Glutamatergic neuron (in vitro differentiated cells): ENCODE measurements around the gene POR. TPM values are rescaled to one million over a fixed set of nuclear protein-coding genes. Genes with fewer than 3 reads are reported as not detected.
A peak's percentile ranks its signal among the peaks of the same experiment; 100 is the strongest.
"Not testable (repeated sequence)": the region's sequence is repeated elsewhere in the genome, so short reads cannot be mapped to it uniquely, and the experiment has no call there.

ENCODE experiments used
- DNase-seq: peaks from one replicate; pipeline ENCODE4 v3.0.0; 2022
- H3K27ac Mint-ChIP-seq: one replicate; pipeline ENCODE4 v1.8.0; 2020; ENCODE audit warnings: mild to moderate bottlenecking, mixed read lengths, inconsistent platforms; ENCODE audit not compliant: unreplicated experiment
- H3K27me3 Mint-ChIP-seq: one replicate; pipeline ENCODE4 v1.8.0; 2020; ENCODE audit warnings: mild to moderate bottlenecking, moderate library complexity, mixed read lengths, inconsistent platforms; ENCODE audit not compliant: unreplicated experiment
- H3K36me3 Mint-ChIP-seq: one replicate; pipeline ENCODE4 v1.8.0; 2020; ENCODE audit warnings: mild to moderate bottlenecking, mixed read lengths, inconsistent platforms; ENCODE audit not compliant: unreplicated experiment
- H3K4me1 Mint-ChIP-seq: one replicate; pipeline ENCODE4 v1.8.0; 2020; ENCODE audit warnings: mild to moderate bottlenecking, low read depth, mixed read lengths, inconsistent platforms; ENCODE audit not compliant: unreplicated experiment
- H3K4me3 Mint-ChIP-seq: one replicate; pipeline ENCODE4 v1.8.0; 2020; ENCODE audit warnings: mild to moderate bottlenecking, mixed read lengths, inconsistent platforms; ENCODE audit not compliant: unreplicated experiment
- H3K9me3 Mint-ChIP-seq: one replicate; pipeline ENCODE4 v1.8.0; 2020; ENCODE audit warnings: mild to moderate bottlenecking, moderate library complexity, mixed read lengths, inconsistent platforms; ENCODE audit not compliant: unreplicated experiment
- total RNA-seq: library from RNA; stranded (reverse); fragmentation: NEBNext Ultra II Directional; extraction: Animal tissue kit (Norgen Biotek cat#: 25700); gene quantifications from one replicate; pipeline ENCODE4 v1.2.1, GENCODE V29; 2021; ENCODE audit not compliant: unreplicated experiment
- TF ChIP-seq, protein P1 (sequence below): fragments of 200-600 bp; sonication (generic); IDR thresholded peaks from one replicate; pipeline ENCODE4 v1.5.0; 2021; ENCODE audit not compliant: partially characterized antibody, unreplicated experiment

Gene POR
- total RNA-seq, 1 donor from 2014 or later: 119 TPM

DNA sequence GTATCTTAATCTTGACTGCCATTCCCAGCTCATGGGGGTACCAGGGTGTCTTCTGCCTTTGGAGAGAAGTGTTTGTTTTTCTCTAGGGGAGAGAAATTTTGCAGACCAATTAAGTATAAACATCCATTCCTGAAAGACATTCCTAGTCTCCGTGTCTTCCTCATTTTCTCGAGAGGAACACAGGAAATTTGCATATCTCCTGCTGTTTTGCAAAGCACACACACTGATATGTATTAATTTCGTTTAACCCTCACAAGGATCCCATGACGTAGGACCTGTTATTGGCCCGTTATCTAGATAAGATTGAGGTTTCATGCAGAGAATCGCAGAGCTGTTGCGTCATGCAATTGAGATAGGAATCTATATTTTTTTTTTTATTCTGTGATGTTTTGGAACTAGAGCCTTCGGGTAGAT is 35.2 kb upstream of the POR start:
- Mint-ChIP-seq H3K27me3 (peaks cover 9% of the 10 kb centered on the region), H3K9me3 (peaks cover 3% of the 10 kb centered on the region), H3K4me1 (peaks cover 6% of the 10 kb centered on the region), H3K36me3 (no peaks in the 10 kb centered on the region), H3K4me3 (peak overlapping the region; percentile 99), H3K27ac (peak overlapping the region; percentile 99)
- DNase-seq: no peak
- TF ChIP-seq, protein P1, sequence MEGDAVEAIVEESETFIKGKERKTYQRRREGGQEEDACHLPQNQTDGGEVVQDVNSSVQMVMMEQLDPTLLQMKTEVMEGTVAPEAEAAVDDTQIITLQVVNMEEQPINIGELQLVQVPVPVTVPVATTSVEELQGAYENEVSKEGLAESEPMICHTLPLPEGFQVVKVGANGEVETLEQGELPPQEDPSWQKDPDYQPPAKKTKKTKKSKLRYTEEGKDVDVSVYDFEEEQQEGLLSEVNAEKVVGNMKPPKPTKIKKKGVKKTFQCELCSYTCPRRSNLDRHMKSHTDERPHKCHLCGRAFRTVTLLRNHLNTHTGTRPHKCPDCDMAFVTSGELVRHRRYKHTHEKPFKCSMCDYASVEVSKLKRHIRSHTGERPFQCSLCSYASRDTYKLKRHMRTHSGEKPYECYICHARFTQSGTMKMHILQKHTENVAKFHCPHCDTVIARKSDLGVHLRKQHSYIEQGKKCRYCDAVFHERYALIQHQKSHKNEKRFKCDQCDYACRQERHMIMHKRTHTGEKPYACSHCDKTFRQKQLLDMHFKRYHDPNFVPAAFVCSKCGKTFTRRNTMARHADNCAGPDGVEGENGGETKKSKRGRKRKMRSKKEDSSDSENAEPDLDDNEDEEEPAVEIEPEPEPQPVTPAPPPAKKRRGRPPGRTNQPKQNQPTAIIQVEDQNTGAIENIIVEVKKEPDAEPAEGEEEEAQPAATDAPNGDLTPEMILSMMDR: no peak

DNA sequence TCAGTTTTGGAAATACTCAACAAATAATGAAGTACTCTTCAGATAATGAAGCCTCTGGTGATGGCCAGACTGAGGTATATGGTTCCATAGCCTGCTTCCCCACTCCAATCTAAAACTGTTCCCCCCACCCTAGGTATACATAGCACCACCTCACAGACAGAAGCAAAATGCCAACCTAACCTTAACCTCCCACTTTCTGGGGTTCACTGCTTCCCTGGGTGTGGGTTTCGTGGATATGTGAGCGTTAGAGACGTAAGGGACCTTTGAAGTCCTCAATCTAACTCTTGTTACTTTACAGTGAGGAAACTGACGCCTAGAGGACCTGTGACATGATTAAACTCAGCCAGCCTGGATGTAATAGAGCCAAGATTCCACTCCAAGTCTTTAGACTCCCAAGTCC is 34.7 kb upstream of the POR start:
- Mint-ChIP-seq H3K36me3 (no peaks in the 10 kb centered on the region), H3K27ac (no peak overlapping the region)

DNA sequence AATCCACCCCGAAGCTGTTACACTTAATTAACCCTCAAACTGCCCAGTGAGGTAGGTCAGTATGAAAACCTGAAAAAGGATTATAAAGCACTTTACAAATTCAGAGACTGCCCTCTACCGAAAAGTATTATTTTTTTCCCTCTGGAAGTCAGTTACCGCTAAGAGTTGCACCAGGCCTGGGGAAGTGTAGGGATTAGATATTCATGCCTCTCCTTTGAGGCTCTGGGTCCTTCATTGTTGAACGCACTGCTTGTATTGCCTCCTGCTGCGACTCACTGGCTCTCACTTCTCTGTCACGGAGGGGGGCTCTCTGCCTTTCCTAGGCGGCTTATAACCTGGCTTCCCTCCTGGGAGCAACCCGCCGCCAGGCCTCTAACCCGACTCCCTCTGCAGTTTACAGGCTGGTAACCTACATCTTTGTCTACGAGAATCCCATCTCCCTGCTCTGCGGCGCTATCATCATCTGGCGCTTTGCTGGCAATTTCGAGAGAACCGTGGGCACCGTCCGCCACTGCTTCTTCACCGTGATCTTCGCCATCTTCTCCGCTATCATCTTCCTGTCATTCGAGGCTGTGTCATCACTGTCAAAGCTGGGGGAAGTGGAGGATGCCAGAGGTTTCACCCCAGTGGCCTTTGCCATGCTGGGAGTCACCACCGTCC is 33.4 kb upstream of the POR start:
- Mint-ChIP-seq H3K27ac (no peak overlapping the region), H3K4me1 (peaks cover 4% of the 10 kb centered on the region), H3K27me3 (peaks cover 9% of the 10 kb centered on the region), H3K4me3 (no peak overlapping the region), H3K36me3 (no peaks in the 10 kb centered on the region), H3K9me3 (peaks cover 3% of the 10 kb centered on the region)
- no peak for DNase-seq
- TF ChIP-seq, protein P1: no peak

More for the DNA sequence above, 34.7 kb upstream of the POR start:
- Mint-ChIP-seq H3K9me3 (peaks cover 3% of the 10 kb centered on the region), H3K27me3 (peaks cover 9% of the 10 kb centered on the region), H3K4me3 (peak overlapping the region; percentile 99), H3K4me1 (peaks cover 6% of the 10 kb centered on the region)
- TF ChIP-seq, protein P1: no peak
- no peak for DNase-seq

DNA sequence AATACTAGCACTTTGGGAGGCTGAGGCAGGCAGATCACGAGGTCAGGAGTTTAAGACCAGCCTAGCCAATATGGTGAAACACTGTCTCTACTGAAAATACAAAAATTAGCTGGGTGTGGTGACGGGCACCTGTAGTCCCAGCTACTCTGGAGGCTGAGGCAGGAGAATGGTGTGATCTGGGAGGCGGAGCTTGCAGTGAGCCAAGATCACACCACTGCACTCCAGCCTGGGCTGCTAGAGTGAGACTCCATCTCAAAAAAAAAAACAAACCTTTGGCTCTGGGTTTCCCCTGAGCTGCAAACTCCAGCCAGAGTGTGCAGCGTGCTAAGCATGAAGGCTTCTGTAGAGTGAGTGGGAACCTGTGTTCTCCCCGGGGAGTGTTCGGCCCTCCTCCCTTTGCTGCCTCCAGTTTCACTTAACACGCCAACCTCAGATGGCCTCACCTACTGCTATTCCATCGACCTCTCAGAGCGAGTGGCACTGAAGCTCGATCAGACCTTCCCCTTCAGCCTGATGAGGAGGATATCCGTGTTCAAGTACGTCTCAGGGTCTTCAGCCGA is 31.6 kb upstream of the POR start:
- H3K4me3 Mint-ChIP-seq, H3K27ac Mint-ChIP-seq, DNase-seq, H3K27me3 Mint-ChIP-seq, H3K36me3 Mint-ChIP-seq, H3K9me3 Mint-ChIP-seq, H3K4me1 Mint-ChIP-seq: not testable (repeated sequence)

DNA sequence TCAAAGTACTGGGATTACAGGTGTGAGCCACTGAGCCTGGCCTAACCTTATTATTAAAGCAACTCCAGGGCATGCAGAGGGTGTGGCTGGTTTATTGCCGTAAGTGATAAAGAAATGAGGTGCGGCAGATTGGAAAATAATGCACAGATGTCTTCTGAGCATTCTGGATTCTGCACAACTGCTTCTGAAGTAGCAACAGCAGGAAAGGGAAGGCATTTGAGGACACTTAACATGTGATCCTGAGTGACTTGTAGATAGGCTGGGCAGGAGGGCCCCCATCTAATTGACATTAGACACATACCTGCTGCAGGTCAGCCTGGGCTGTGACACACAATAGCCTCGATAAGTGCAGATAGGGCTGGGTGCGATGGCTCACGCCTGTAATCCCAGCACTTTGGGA is 30.5 kb upstream of the POR start:
- Mint-ChIP-seq H3K27ac (no peak overlapping the region), H3K36me3 (no peaks in the 10 kb centered on the region), H3K27me3 (peaks cover 6% of the 10 kb centered on the region), H3K4me3 (no peak overlapping the region), H3K9me3 (no peaks in the 10 kb centered on the region), H3K4me1 (peaks cover 1% of the 10 kb centered on the region)
- no peak for DNase-seq
- TF ChIP-seq, protein P1: no peak
